Sigmoid colon (tissue), 4 donors: ENCODE results near the gene ALPK3.

Experiments used
- CTCF ChIP-seq, 4 experiments: fragments of 450-650 bp in 3 of 4; fragments of 200-600 bp in 1 of 4; IDR thresholded peaks; one replicate each; pipeline ENCODE4 v1.5.1; 2016 to 2019; ENCODE audit warnings: antibody characterized with exemption in 4 of 4, mild to moderate bottlenecking in 3 of 4, moderate library complexity in 2 of 4
- POLR2AphosphoS5 ChIP-seq, 4 donors: sonication (generic); formaldehyde crosslinking; IDR thresholded peaks; one replicate each; pipeline ENCODE4 v1.6.1; 2017; ENCODE audit warnings: antibody characterized with exemption in 4 of 4

DNA sequence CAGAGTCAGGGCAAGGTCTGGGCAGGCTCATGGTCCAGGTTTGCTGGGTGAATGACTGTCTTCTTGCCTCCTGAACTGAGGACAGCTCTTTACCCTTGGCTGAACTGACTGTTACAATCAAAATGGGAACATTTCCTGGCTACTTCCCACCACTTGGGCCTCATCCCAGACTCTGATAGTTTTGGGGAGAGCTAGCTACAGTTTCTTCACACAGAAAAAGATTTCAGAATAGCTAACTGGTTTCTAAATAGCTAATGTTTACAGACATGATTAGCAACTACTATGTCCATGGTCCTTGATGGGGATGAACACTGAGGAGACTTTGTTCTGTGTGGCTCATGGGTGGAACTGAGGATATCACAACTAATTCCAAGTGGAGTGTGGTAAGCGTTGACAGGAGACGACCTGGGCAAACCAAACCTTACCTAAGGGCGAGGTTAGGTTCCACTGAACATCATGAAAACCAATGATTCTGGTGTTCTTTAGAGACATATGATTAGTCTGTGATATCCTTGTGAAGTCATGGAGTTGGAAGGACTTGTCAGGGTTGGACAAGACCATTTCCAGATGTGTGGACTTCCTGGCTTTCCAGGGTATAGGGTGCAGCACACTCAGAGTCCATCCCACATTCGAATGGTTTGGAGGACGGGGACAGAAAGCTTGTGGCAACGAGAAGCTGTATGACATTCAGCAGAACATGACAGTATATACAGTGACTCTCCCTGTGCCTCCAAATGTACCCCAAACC lies 7.3 kb downstream of the ALPK3 start:
- TF ChIP-seq CTCF (IDR thresholded peaks at IDR 0.05) (no peak), POLR2AphosphoS5 (IDR thresholded peaks at IDR 0.05) (peak in 3 of 4 donors; percentile 52 to 65 (median 60))
